ENCODE measurements around the gene RAD52. TPM values are rescaled to one million over a fixed set of nuclear protein-coding genes. Genes with fewer than 3 reads are reported as not detected.
A peak's percentile ranks its signal among the peaks of the same experiment; 100 is the strongest.

Gene RAD52
- total RNA-seq (17.1 TPM), polyA plus RNA-seq (ENCODE audit: insufficient read depth, low read depth, low replicate concordance) (6.4 TPM)
- long read RNA-seq, donor 1, partial matches to known transcripts: 0 of 3 reads
- long read RNA-seq, donor 1, other reads (novel, unspliced or antisense): 0 of 3 reads
- long read RNA-seq, donor 2: 0 reads
- long read RNA-seq, donor 3, partial matches to known transcripts: 0 of 5 reads
- long read RNA-seq, donor 3, other reads (novel, unspliced or antisense): 0 of 5 reads
- long read RNA-seq, donor 4, partial matches to known transcripts: 0 of 4 reads
- long read RNA-seq, donor 4, other reads (novel, unspliced or antisense): 0 of 4 reads
- long read RNA-seq, donor 5: 0 reads
- long read RNA-seq, donor 6, partial matches to known transcripts: 0 of 1 reads
- long read RNA-seq, donor 6, other reads (novel, unspliced or antisense): 0 of 1 reads
- long read RNA-seq, donor 7, partial matches to known transcripts: 1 of 6 reads
- long read RNA-seq, donor 7, other reads (novel, unspliced or antisense): 2 of 6 reads
- long read RNA-seq, donor 8, partial matches to known transcripts: 0 of 3 reads
- long read RNA-seq, donor 8, other reads (novel, unspliced or antisense): 0 of 3 reads
- long read RNA-seq, donor 9, partial matches to known transcripts: 0 of 1 reads
- long read RNA-seq, donor 9, other reads (novel, unspliced or antisense): 0 of 1 reads
- long read RNA-seq, donor 10, partial matches to known transcripts: 0 of 2 reads
- long read RNA-seq, donor 10, other reads (novel, unspliced or antisense): 0 of 2 reads

GRCh38 chr12:949453-950191, at the start of gene RAD52:
Gene RAD52 (minus strand): TSS chr12:949694. CDS start chr12:933058, 16,636 bp downstream.
- Histone ChIP-seq H3K9ac (ENCODE audit: low read length in 3 of 3) (peak within 1 kb of the TSS; percentile 61 to 91 (median 63)), H3K36me3 (ENCODE audit: control insufficient read depth in 2 of 3, insufficient read depth in 3 of 3, low read length in 3 of 3) (no peaks in the 10 kb centered on the region), H3K4me1 (ENCODE audit: control insufficient read depth in 2 of 3, insufficient read depth in 2 of 3, low read depth in 1 of 3, low read length in 3 of 3) (peaks cover 0 to 2% (median 0%) of the 10 kb centered on the region in 3 donors), H3K4me3 (ENCODE audit: low read length in 3 of 3) (peak within 1 kb of the TSS; percentile 65 to 96 (median 82)), H3K27me3 (ENCODE audit: control insufficient read depth, insufficient read depth, low read length) (no peaks in the 10 kb centered on the region), H3K27ac (ENCODE audit: low read depth in 2 of 2, low read length in 2 of 2) (peak within 1 kb of the TSS; percentile 88), H3K9me3 (ENCODE audit: control insufficient read depth in 2 of 3, insufficient read depth in 1 of 3, low read length in 3 of 3) (no peaks in the 10 kb centered on the region)
- TF ChIP-seq CTCF (IDR thresholded peaks at IDR 0.05; ENCODE audit: borderline replicate concordance, extremely low read depth, insufficient read depth): peak; percentile 91
- peak; percentile 56 for FAIRE-seq
- peak; percentile 99 for DNase-seq
- intact Hi-C loops (cut with DNase I): no loop called here

GRCh38 chr12:998020-998874, 48.8 kb upstream of the RAD52 start:
- H3K27ac ChIP-seq (ENCODE audit: low read depth in 2 of 2, low read length in 2 of 2): no peak overlapping the region
- intact Hi-C loops (cut with DNase I): no loop called here
- no peaks in the 10 kb centered on the region for H3K4me1 ChIP-seq (ENCODE audit: control insufficient read depth in 2 of 3, insufficient read depth in 2 of 3, low read depth in 1 of 3, low read length in 3 of 3)
- no peaks in the 10 kb centered on the region for H3K36me3 ChIP-seq (ENCODE audit: control insufficient read depth in 2 of 3, insufficient read depth in 3 of 3, low read length in 3 of 3)
- TF ChIP-seq CTCF (IDR thresholded peaks at IDR 0.05; ENCODE audit: borderline replicate concordance, extremely low read depth, insufficient read depth): no peak
- H3K9me3 ChIP-seq (ENCODE audit: control insufficient read depth in 2 of 3, insufficient read depth in 1 of 3, low read length in 3 of 3): no peaks in the 10 kb centered on the region
- H3K27me3 ChIP-seq (ENCODE audit: control insufficient read depth, insufficient read depth, low read length): no peaks in the 10 kb centered on the region
- no peak overlapping the region for H3K4me3 ChIP-seq (ENCODE audit: low read length in 3 of 3)
- no peak for FAIRE-seq
- no peak overlapping the region for H3K9ac ChIP-seq (ENCODE audit: low read length in 3 of 3)
- peak in 2 of 5 donors; percentile 2 to 4 for DNase-seq

- no peak overlapping the region for H3K27ac ChIP-seq (ENCODE audit: low read depth in 2 of 2, low read length in 2 of 2)
- FAIRE-seq (no peak), DNase-seq (no peak)
- no peak overlapping the region for H3K9ac ChIP-seq (ENCODE audit: low read length in 3 of 3)
- intact Hi-C loops (cut with DNase I): no loop called here
- no peaks in the 10 kb centered on the region for H3K9me3 ChIP-seq (ENCODE audit: control insufficient read depth in 2 of 3, insufficient read depth in 1 of 3, low read length in 3 of 3)
- no peak for TF ChIP-seq CTCF (IDR thresholded peaks at IDR 0.05; ENCODE audit: borderline replicate concordance, extremely low read depth, insufficient read depth)
- H3K4me1 ChIP-seq (ENCODE audit: control insufficient read depth in 2 of 3, insufficient read depth in 2 of 3, low read depth in 1 of 3, low read length in 3 of 3): peaks cover 0 to 2% (median under 1%) of the 10 kb centered on the region in 3 donors
- no peak overlapping the region for H3K4me3 ChIP-seq (ENCODE audit: low read length in 3 of 3)
- H3K36me3 ChIP-seq (ENCODE audit: control insufficient read depth in 2 of 3, insufficient read depth in 3 of 3, low read length in 3 of 3): no peaks in the 10 kb centered on the region
- H3K27me3 ChIP-seq (ENCODE audit: control insufficient read depth, insufficient read depth, low read length): no peaks in the 10 kb centered on the region
These were observed 48.0 kb upstream of the RAD52 start for GRCh38 chr12:997505-997904.

Measured in kidney (tissue), 22 donors.